Fibroblast of the aortic adventitia (primary cell): ENCODE data around the gene KIR3DL3. TPM values are rescaled to one million over a fixed set of nuclear protein-coding genes. Genes with fewer than 3 reads are reported as not detected.
"Not testable (repeated sequence)": the region's sequence is repeated elsewhere in the genome, so short reads cannot be mapped to it uniquely, and the experiment has no call there.

Experiments used
- DNase-seq: peaks from one replicate; pipeline ENCODE4 v3.0.0-alpha.2; 2010; ENCODE audit warnings: low read depth
- H3K4me3 ChIP-seq: 2 replicates; pipeline ENCODE4 v1.5.1; 2011; ENCODE audit warnings: low read depth, mild to moderate bottlenecking, control low read depth, low read length, moderate library complexity
- total RNA-seq: library from RNA; depleted of rRNA; stranded (reverse); fragments of >200 nt; gene quantifications from 2 replicates; pipeline ENCODE4 v1.2.3, GENCODE V29; 2012; ENCODE audit warnings: low replicate concordance
- TF ChIP-seq, protein P1 (sequence below): IDR thresholded peaks from 2 replicates; pipeline ENCODE4 v1.5.1; 2011; ENCODE audit warnings: mild to moderate bottlenecking, low read length, control low read depth, inconsistent platforms; ENCODE audit not compliant: insufficient read depth

Gene KIR3DL3
- total RNA-seq, 1 donor: not detected

DNA sequence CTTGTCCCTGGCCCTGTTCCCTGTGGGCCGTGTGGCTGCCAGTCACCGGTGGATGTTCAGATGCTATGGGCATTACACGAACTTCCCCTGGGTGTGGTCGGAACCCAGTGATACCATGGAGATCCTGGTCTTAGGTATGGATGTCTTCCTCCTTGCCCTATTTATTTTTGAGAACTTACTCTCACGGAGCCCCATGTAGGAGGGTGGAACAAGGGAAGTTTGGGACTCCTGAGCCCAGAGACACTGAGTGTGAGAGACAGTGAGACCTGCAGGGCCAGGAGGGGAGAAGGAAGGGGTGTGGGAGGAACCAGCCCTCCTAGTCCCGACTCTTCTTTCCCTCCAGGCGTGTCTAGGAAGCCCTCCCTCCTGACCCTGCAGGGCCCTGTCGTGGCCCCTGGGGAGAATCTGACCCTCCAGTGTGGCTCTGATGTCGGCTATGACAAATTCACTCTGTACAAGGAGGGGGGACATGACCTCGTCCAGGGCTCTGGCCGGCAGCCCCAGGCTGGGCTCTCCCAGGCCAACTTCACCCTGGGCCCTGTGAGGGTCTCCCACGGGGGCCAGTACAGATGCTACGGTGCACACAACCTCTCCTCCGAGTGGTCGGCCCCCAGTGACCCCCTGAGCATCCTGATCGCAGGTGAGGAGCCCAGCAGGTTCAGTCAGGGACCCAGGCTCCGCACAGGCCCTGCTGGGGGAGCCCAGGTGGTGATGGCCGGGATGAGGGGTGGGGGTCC lies 14.9 kb upstream of the KIR3DL3 start:
- DNase-seq: no peak
- no peak overlapping the region for H3K4me3 ChIP-seq
- TF ChIP-seq, protein P1, sequence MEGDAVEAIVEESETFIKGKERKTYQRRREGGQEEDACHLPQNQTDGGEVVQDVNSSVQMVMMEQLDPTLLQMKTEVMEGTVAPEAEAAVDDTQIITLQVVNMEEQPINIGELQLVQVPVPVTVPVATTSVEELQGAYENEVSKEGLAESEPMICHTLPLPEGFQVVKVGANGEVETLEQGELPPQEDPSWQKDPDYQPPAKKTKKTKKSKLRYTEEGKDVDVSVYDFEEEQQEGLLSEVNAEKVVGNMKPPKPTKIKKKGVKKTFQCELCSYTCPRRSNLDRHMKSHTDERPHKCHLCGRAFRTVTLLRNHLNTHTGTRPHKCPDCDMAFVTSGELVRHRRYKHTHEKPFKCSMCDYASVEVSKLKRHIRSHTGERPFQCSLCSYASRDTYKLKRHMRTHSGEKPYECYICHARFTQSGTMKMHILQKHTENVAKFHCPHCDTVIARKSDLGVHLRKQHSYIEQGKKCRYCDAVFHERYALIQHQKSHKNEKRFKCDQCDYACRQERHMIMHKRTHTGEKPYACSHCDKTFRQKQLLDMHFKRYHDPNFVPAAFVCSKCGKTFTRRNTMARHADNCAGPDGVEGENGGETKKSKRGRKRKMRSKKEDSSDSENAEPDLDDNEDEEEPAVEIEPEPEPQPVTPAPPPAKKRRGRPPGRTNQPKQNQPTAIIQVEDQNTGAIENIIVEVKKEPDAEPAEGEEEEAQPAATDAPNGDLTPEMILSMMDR: no peak

DNA sequence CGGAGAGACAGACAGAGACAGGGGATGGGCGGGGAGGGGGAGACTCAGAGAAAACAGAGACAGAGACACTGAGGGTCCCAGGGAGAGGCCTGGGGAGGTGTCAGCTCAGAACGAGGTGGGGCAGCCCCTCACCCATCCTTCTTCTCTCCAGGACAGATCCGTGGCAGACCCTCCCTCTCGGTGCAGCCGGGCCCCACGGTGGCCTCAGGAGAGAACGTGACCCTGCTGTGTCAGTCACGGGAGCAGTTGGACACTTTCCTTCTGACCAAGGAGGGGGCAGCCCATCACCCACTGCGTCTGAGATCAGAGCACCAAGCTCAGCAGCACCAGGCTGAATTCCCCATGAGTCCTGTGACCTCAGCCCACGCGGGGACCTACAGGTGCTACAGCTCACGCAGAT lies 14.3 kb upstream of the KIR3DL3 start:
- not testable (repeated sequence) for DNase-seq, H3K4me3 ChIP-seq

DNA sequence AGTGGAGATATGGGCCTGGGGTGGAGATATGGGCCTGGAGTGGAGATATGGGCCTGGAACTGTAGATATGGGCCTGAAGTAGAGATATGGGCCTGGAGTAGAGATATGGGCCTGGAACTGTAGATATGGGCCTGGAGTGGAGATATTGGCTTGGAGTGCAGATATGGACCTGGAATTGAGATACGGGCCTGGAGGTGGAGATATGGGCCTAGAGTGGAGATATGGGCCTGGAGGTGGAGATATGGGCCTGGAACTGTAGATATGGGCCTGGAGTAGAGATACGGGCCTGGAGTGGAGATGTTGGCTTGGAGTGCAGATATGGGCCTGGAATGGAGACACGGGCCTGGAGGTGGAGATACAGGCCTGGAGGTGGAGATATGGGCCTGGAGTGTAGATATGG lies 402 bp downstream of the KIR3DL3 start:
- no peak overlapping the region for H3K4me3 ChIP-seq
- TF ChIP-seq, protein P1: no peak
- DNase-seq: no peak

DNA sequence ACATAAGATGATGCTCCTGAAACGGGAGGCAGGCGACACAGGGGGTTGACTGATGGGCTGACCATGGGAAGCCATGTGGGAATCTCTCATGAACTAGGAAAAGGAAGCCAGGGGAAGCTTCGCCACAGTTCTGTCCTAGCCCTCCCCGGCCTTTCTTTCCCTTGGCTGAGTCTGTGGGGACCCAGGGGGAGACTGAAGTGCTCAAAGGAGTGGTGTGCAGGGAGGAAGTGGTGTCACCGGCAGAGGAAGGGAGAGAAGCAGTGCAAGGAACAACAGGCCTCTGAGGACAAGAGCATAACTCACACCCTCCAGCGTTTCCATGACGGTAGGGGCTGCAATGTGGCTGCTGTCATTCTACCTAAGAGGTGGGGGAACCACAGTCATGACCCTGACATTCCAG lies 1.1 kb downstream of the KIR3DL3 start:
- no peak overlapping the region for H3K4me3 ChIP-seq
- DNase-seq: no peak
- TF ChIP-seq, protein P1: no peak

GRCh38 chr19:54727562-54727961 lies 3.3 kb downstream of the KIR3DL3 start:
- H3K4me3 ChIP-seq: no peak overlapping the region
- no peak for DNase-seq
- TF ChIP-seq, protein P1: no peak

GRCh38 chr19:54728167-54728566 lies 3.9 kb downstream of the KIR3DL3 start:
- no peak overlapping the region for H3K4me3 ChIP-seq
- DNase-seq: no peak
- TF ChIP-seq, protein P1: no peak

GRCh38 chr19:54729416-54730188 lies 5.4 kb downstream of the KIR3DL3 start:
- no peak overlapping the region for H3K4me3 ChIP-seq
- DNase-seq: no peak
- TF ChIP-seq, protein P1: no peak
